Measurements from ENCODE around the gene BEGAIN.

BEGAIN gene

GRCh38 chr14:100609941-100610391 is 22.7 kb upstream of the BEGAIN start:
- Histone ChIP-seq H3K36me3 (replicated peaks) (no peaks in the 10 kb centered on the region), H3K9me3 (no peaks in the 10 kb centered on the region), H3K4me3 (no peak overlapping the region), H3K27me3 (ENCODE audit: low read depth) (no peaks in the 10 kb centered on the region), H3K4me1 (no peaks in the 10 kb centered on the region)
- in situ Hi-C loops (cut with MboI; ENCODE audit: low sequenced_read_pairs), result no loop called here
- DNase-seq (ENCODE audit: low spot score in 2 of 2), result no peak

GRCh38 chr14:100609331-100609870 is 22.2 kb upstream of the BEGAIN start:
- H3K4me3 ChIP-seq, result no peak overlapping the region
- no peaks in the 10 kb centered on the region for H3K9me3 ChIP-seq
- DNase-seq (ENCODE audit: low spot score in 2 of 2), result no peak
- H3K36me3 ChIP-seq (replicated peaks), result no peaks in the 10 kb centered on the region
- no peaks in the 10 kb centered on the region for H3K27me3 ChIP-seq (ENCODE audit: low read depth)
- in situ Hi-C loops (cut with MboI; ENCODE audit: low sequenced_read_pairs), result no loop called here
- H3K4me1 ChIP-seq, result no peaks in the 10 kb centered on the region

DNA sequence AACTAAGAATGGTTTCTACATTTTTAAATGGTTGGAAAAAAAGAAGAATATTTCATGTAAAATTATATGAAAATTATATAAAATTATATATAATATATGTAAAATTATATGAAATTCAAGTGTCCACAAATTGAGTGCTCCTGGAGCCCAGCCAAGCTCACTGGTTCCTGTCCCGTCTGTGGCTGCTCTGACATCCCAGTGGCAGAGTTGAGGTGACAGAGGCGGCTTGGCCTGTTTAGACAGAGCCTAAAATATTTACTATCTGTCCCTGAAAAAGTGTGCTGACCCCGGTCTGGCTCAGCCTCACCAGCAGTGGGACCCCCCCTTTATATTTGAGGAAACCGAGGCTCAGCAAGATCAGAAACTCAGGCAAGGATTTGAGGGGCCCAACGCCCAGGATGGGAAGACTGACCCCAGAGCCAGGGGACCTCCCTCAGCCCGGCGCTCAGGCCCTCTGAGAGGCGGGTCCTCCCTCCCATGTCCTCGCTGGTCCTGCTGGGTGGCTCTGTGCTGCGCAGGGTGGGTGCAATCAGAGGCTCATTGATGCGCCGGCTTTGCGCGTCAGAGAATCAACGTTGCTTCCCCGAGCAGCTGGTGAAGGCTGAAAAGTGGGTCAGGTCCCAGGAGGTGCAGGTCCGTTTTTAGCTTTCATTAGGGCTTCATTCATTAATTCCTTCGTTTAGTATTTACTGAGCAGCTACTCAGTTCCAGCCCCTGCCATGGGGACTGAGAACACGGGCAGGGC is 21.5 kb upstream of the BEGAIN start:
- Histone ChIP-seq H3K9me3 (no peaks in the 10 kb centered on the region), H3K36me3 (replicated peaks) (no peaks in the 10 kb centered on the region), H3K4me1 (no peaks in the 10 kb centered on the region), H3K4me3 (no peak overlapping the region), H3K27me3 (ENCODE audit: low read depth) (0 out of 2 replicates have a peak, but pooled peaks cover 2% of the 10 kb centered on the region)
- in situ Hi-C loops (cut with MboI; ENCODE audit: low sequenced_read_pairs), result no loop called here
- DNase-seq (ENCODE audit: low spot score in 2 of 2), result no peak

DNA sequence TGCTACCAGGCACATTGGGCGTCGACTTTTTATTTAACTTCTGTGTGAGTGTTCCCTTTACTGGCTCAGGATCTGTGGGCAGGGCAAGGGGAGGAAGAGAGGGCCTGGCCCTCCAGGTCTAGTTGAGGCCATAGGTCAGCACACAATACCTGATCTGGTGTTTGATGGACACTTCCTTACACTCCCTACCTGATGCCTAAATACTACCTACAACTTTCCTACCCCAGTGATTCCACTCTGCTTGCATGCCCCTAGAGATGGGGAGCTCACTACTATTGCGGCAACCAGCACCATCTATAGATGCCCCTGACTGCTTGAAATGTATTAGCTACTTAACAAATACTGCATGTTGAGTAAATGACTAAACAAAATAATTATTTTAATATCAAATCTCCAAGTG is 20.8 kb upstream of the BEGAIN start:
- in situ Hi-C loops (cut with MboI; ENCODE audit: low sequenced_read_pairs), result no loop called here
- peaks cover 9% of the 10 kb centered on the region; the same call in 1 of the 2 replicates for H3K27me3 ChIP-seq (ENCODE audit: low read depth)
- no peaks in the 10 kb centered on the region for H3K36me3 ChIP-seq (replicated peaks)
- H3K4me3 ChIP-seq, result no peak overlapping the region
- H3K9me3 ChIP-seq, result no peaks in the 10 kb centered on the region
- DNase-seq (ENCODE audit: low spot score in 2 of 2), result no peak
- no peaks in the 10 kb centered on the region for H3K4me1 ChIP-seq

DNA sequence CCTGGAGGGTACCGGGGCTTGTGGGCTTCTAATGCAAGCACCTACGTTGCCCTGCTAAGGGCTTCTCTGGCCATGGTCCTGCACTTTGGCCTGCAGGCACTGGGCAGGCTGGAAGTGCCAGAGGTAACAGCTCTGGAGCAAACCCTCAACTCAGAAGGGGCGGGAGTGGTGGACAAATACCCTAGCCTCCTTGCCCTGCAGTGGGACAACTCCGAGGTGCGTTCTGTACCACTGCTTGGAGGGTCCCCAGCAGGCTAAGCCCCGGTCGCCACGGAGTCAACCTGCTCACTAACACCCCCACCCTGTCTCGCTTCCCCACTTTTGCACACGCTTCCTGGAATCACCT is 20.4 kb upstream of the BEGAIN start:
- H3K9me3 ChIP-seq, result no peaks in the 10 kb centered on the region
- in situ Hi-C loops (cut with MboI; ENCODE audit: low sequenced_read_pairs), result no loop called here
- H3K27me3 ChIP-seq (ENCODE audit: low read depth), result peaks cover 14% of the 10 kb centered on the region
- no peaks in the 10 kb centered on the region for H3K36me3 ChIP-seq (replicated peaks)
- H3K4me3 ChIP-seq, result no peak overlapping the region
- no peak for DNase-seq (ENCODE audit: low spot score in 2 of 2)
- no peaks in the 10 kb centered on the region for H3K4me1 ChIP-seq

GRCh38 chr14:100606687-100607610 is 19.7 kb upstream of the BEGAIN start:
- Histone ChIP-seq H3K27me3 (ENCODE audit: low read depth) (peaks cover 20% of the 10 kb centered on the region), H3K4me1 (no peaks in the 10 kb centered on the region), H3K4me3 (no peak overlapping the region), H3K36me3 (replicated peaks) (no peaks in the 10 kb centered on the region), H3K9me3 (no peaks in the 10 kb centered on the region; the same call in 1 of the 2 replicates)
- DNase-seq (ENCODE audit: low spot score in 2 of 2), result no peak
- in situ Hi-C loops (cut with MboI; ENCODE audit: low sequenced_read_pairs), result no loop called here

GRCh38 chr14:100605706-100606686 is 18.8 kb upstream of the BEGAIN start:
- Histone ChIP-seq H3K4me1 (no peaks in the 10 kb centered on the region), H3K27me3 (ENCODE audit: low read depth) (peaks cover 20% of the 10 kb centered on the region), H3K9me3 (peaks cover 3% of the 10 kb centered on the region; the same call in 1 of the 2 replicates), H3K4me3 (no peak overlapping the region), H3K36me3 (replicated peaks) (no peaks in the 10 kb centered on the region)
- no peak for DNase-seq (ENCODE audit: low spot score in 2 of 2)
- in situ Hi-C loops (cut with MboI; ENCODE audit: low sequenced_read_pairs), result no loop called here

DNA sequence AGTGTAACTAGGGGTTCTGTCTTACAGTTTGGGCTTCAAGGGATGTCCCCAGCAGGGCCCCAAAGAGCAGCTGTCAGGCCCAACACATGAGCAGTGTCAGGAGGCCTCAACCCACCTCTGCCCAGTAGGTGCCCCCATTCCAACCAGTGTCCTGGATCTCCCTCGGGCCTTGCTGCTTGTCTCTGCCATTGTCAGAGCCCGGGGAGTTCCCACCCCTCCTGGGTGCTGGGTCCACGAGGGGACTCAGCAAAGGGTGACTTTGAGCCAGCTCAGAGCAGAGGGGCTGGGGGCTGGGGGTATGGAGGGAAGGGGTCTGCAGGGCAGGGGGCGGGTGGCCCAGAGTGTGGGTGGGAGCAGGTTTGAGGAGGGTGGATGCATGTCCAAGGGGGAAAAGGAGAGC is 18.0 kb upstream of the BEGAIN start:
- Histone ChIP-seq H3K27me3 (ENCODE audit: low read depth) (peaks cover 20% of the 10 kb centered on the region), H3K4me3 (no peak overlapping the region), H3K9me3 (peaks cover 3% of the 10 kb centered on the region; the same call in 1 of the 2 replicates), H3K36me3 (replicated peaks) (no peaks in the 10 kb centered on the region), H3K4me1 (no peaks in the 10 kb centered on the region)
- in situ Hi-C loops (cut with MboI; ENCODE audit: low sequenced_read_pairs), result no loop called here
- no peak for DNase-seq (ENCODE audit: low spot score in 2 of 2)

DNA sequence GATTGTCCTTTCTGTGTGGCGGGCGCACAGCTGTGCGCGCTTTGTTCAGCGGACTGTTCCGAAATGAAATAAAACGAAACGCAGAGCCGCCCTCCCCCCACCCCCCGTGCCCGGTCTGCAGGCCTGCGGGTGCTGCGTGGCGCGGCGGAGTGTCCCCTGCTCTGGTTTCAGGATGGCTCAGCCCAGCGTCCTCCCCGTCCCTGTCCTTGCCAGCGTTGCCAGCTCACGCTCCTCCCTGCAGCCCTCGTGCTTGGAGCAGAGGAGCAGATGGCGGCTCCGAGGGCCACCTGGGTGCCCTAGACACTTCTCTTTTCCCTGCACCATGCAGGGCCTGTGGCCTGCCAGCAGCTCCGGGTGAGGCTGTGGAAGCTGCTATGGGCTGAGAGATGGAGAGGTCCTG is 17.5 kb upstream of the BEGAIN start:
- Histone ChIP-seq H3K4me1 (no peaks in the 10 kb centered on the region), H3K4me3 (no peak overlapping the region), H3K36me3 (replicated peaks) (no peaks in the 10 kb centered on the region), H3K27me3 (ENCODE audit: low read depth) (peaks cover 20% of the 10 kb centered on the region), H3K9me3 (peaks cover 3% of the 10 kb centered on the region; the same call in 1 of the 2 replicates)
- in situ Hi-C loops (cut with MboI; ENCODE audit: low sequenced_read_pairs), result no loop called here
- no peak for DNase-seq (ENCODE audit: low spot score in 2 of 2)

- H3K27me3 ChIP-seq (ENCODE audit: low read depth), result peaks cover 20% of the 10 kb centered on the region
- in situ Hi-C loops (cut with MboI; ENCODE audit: low sequenced_read_pairs), result no loop called here
- H3K4me3 ChIP-seq, result no peak overlapping the region
- no peak for DNase-seq (ENCODE audit: low spot score in 2 of 2)
- H3K36me3 ChIP-seq (replicated peaks), result no peaks in the 10 kb centered on the region
- H3K4me1 ChIP-seq, result no peaks in the 10 kb centered on the region
- peaks cover 3% of the 10 kb centered on the region; the same call in 1 of the 2 replicates for H3K9me3 ChIP-seq
Observed at GRCh38 chr14:100604121-100604501, 16.9 kb upstream of the BEGAIN start.

- peaks cover 3% of the 10 kb centered on the region; the same call in 1 of the 2 replicates for H3K9me3 ChIP-seq
- H3K36me3 ChIP-seq (replicated peaks), result no peaks in the 10 kb centered on the region
- in situ Hi-C loops (cut with MboI; ENCODE audit: low sequenced_read_pairs), result no loop called here
- DNase-seq (ENCODE audit: low spot score in 2 of 2), result no peak
- H3K4me1 ChIP-seq, result no peaks in the 10 kb centered on the region
- H3K27me3 ChIP-seq (ENCODE audit: low read depth), result peaks cover 20% of the 10 kb centered on the region
- H3K4me3 ChIP-seq, result no peak overlapping the region
Observed at GRCh38 chr14:100603341-100604120, 16.3 kb upstream of the BEGAIN start.

DNA sequence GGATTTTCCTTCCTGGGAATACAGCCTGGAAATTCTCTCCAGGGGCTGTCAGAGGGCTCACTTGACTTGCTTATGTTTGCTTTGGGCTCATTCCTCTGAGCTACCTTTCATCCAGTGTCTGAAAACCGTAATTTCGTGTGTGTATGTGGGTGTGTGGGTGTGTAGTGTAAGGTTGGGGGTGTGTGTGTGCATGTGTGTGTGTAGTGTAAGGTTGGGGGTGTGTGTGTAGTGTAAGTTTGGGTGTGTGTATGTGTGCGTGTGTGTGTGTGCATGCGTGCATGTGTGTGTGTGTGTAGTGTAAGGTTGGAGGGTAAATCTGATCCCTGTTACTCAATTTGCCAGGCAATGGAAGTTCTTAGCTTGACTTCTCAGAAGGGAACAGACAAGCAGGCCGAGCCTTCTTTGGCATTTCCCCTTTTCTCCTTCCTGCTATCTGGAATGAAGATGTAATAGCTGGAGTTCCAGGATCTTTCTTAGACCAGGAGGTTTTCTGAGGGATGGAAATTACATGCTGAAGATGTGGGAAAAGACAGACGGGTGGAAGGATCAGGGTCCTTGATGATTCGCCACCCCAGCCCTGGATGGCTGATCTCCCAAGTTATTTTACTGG is 15.5 kb upstream of the BEGAIN start:
- Histone ChIP-seq H3K36me3 (replicated peaks) (no peaks in the 10 kb centered on the region), H3K4me3 (no peak overlapping the region), H3K9me3 (peaks cover 3% of the 10 kb centered on the region; the same call in 1 of the 2 replicates), H3K27me3 (ENCODE audit: low read depth) (peaks cover 23% of the 10 kb centered on the region), H3K4me1 (no peaks in the 10 kb centered on the region)
- in situ Hi-C loops (cut with MboI; ENCODE audit: low sequenced_read_pairs), result no loop called here
- DNase-seq (ENCODE audit: low spot score in 2 of 2), result no peak

All from HAP-1 (cell line).